ENCODE results near the gene ARHGAP35.
"Not testable (repeated sequence)": the region's sequence is repeated elsewhere in the genome, so short reads cannot be mapped to it uniquely, and the experiment has no call there.

The ARHGAP35 gene

GRCh38 chr19:46881092-46881491, 20.3 kb downstream of the ARHGAP35 start:
- Histone ChIP-seq H3K27me3 (no peaks in the 10 kb centered on the region), H3K4me3 (no peak overlapping the region), H3K4me1 (no peaks in the 10 kb centered on the region), H3K36me3 (peaks cover 65% of the 10 kb centered on the region), H3K9me3 (peaks cover 6% of the 10 kb centered on the region; the same call in 1 of the 2 replicates), H4K20me1 (peaks cover 99% of the 10 kb centered on the region), H3K4me2 (no peak overlapping the region), H3K27ac (no peak overlapping the region), H3K9ac (no peak overlapping the region)
- no peak for TF ChIP-seq Cebpa-rat (IDR thresholded peaks at IDR 0.05)

GRCh38 chr19:46882034-46882433, 21.2 kb downstream of the ARHGAP35 start:
- TF ChIP-seq Cebpa-rat (IDR thresholded peaks at IDR 0.05) = no peak
- Histone ChIP-seq H4K20me1 (peaks cover 96% of the 10 kb centered on the region), H3K4me3 (no peak overlapping the region)

GRCh38 chr19:46882751-46883150, 22.0 kb downstream of the ARHGAP35 start:
- peaks cover 72% of the 10 kb centered on the region for H3K36me3 ChIP-seq
- not testable (repeated sequence) for H3K4me2 ChIP-seq, H3K27me3 ChIP-seq, H3K4me1 ChIP-seq, H3K4me3 ChIP-seq, H3K9ac ChIP-seq, H3K27ac ChIP-seq
- H4K20me1 ChIP-seq = peaks cover 96% of the 10 kb centered on the region
- peaks cover 15% of the 10 kb centered on the region for H3K9me3 ChIP-seq

More at GRCh38 chr19:46882034-46882433, 21.2 kb downstream of the ARHGAP35 start:
- Histone ChIP-seq H3K9ac (no peak overlapping the region), H3K9me3 (peaks cover 8% of the 10 kb centered on the region), H3K4me2 (no peak overlapping the region), H3K27ac (no peak overlapping the region), H3K4me1 (no peaks in the 10 kb centered on the region), H3K27me3 (no peaks in the 10 kb centered on the region), H3K36me3 (peaks cover 67% of the 10 kb centered on the region)

- Histone ChIP-seq H4K20me1 (peaks cover 91% of the 10 kb centered on the region), H3K9ac (no peak overlapping the region), H3K9me3 (peaks cover 15% of the 10 kb centered on the region), H3K27ac (no peak overlapping the region), H3K4me1 (peaks cover 22% of the 10 kb centered on the region), H3K36me3 (peaks cover 46% of the 10 kb centered on the region), H3K4me3 (no peak overlapping the region), H3K4me2 (no peak overlapping the region), H3K27me3 (no peaks in the 10 kb centered on the region)
- no peak for TF ChIP-seq Cebpa-rat (IDR thresholded peaks at IDR 0.05)
Observed at GRCh38 chr19:46885411-46885810, 24.6 kb downstream of the ARHGAP35 start.

- H4K20me1 ChIP-seq = peaks cover 91% of the 10 kb centered on the region
Observed at GRCh38 chr19:46886546-46887239, 25.9 kb downstream of the ARHGAP35 start.

GRCh38 chr19:46887240-46887782, 26.5 kb downstream of the ARHGAP35 start:
- H3K9ac ChIP-seq = no peak overlapping the region
- H3K27me3 ChIP-seq = no peaks in the 10 kb centered on the region
- H3K4me1 ChIP-seq = peaks cover 41% of the 10 kb centered on the region
- H3K9me3 ChIP-seq = peaks cover 15% of the 10 kb centered on the region
- peaks cover 33% of the 10 kb centered on the region for H3K36me3 ChIP-seq
- H3K27ac ChIP-seq = no peak overlapping the region
- peaks cover 91% of the 10 kb centered on the region for H4K20me1 ChIP-seq
- H3K4me2 ChIP-seq = no peak overlapping the region
- TF ChIP-seq Cebpa-rat (IDR thresholded peaks at IDR 0.05) = no peak
- no peak overlapping the region for H3K4me3 ChIP-seq

More at GRCh38 chr19:46886546-46887239, 25.9 kb downstream of the ARHGAP35 start:
- peaks cover 15% of the 10 kb centered on the region for H3K9me3 ChIP-seq
- H3K4me2 ChIP-seq = no peak overlapping the region
- H3K4me1 ChIP-seq = peaks cover 35% of the 10 kb centered on the region
- H3K9ac ChIP-seq = no peak overlapping the region
- no peak overlapping the region for H3K27ac ChIP-seq
- TF ChIP-seq Cebpa-rat (IDR thresholded peaks at IDR 0.05) = no peak
- peaks cover 34% of the 10 kb centered on the region for H3K36me3 ChIP-seq
- H3K27me3 ChIP-seq = no peaks in the 10 kb centered on the region
- no peak overlapping the region for H3K4me3 ChIP-seq

- peaks cover 55% of the 10 kb centered on the region for H3K4me1 ChIP-seq
- no peak overlapping the region for H3K9ac ChIP-seq
- H3K27ac ChIP-seq = no peak overlapping the region
- no peak overlapping the region for H3K4me3 ChIP-seq
- H3K36me3 ChIP-seq = peaks cover 19% of the 10 kb centered on the region; the same call in 1 of the 2 replicates
- no peak for TF ChIP-seq Cebpa-rat (IDR thresholded peaks at IDR 0.05)
- peak overlapping the region; percentile 42; the same call in 1 of the 2 replicates for H3K4me2 ChIP-seq
- H4K20me1 ChIP-seq = peaks cover 91% of the 10 kb centered on the region
- H3K9me3 ChIP-seq = peaks cover 9% of the 10 kb centered on the region
- no peaks in the 10 kb centered on the region for H3K27me3 ChIP-seq
Observed at GRCh38 chr19:46890423-46891170, 29.8 kb downstream of the ARHGAP35 start.

- Histone ChIP-seq H3K9me3 (peaks cover 1% of the 10 kb centered on the region; the same call in 1 of the 2 replicates), H3K4me3 (no peak overlapping the region), H3K4me2 (peak overlapping the region; percentile 72), H3K27ac (no peak overlapping the region), H3K36me3 (peaks cover 20% of the 10 kb centered on the region; the same call in 1 of the 2 replicates), H4K20me1 (peaks cover 94% of the 10 kb centered on the region), H3K27me3 (no peaks in the 10 kb centered on the region), H3K4me1 (peaks cover 65% of the 10 kb centered on the region), H3K9ac (no peak overlapping the region)
- TF ChIP-seq Cebpa-rat (IDR thresholded peaks at IDR 0.05) = no peak
Observed at GRCh38 chr19:46892252-46893179, 31.7 kb downstream of the ARHGAP35 start.

Measured in BLaER1 (cell line).